Measurements from ENCODE around the gene NHLRC3. TPM values are rescaled to one million over a fixed set of nuclear protein-coding genes. Genes with fewer than 3 reads are reported as not detected.

Gene NHLRC3
- total RNA-seq, 4 donors from 2014 or later: 5.9 to 24.5 (median 11.1) TPM

Other genes starting within 250 kb of the NHLRC3 start
- gene STOML3, start 47.6 kb upstream of the NHLRC3 start, total RNA-seq: not detected
- gene PROSER1, start 367 bp upstream of the NHLRC3 start, total RNA-seq: 10 to 100 TPM; 18.3 to 85.9 (median 28.2) TPM